ENCODE results near the gene HID1. TPM values are rescaled to one million over a fixed set of nuclear protein-coding genes. Genes with fewer than 3 reads are reported as not detected.

The HID1 gene
- polyA plus RNA-seq, 2 of the 4 experiments (the other 2 are of a cell fraction): 5.2 to 11.7 TPM

DNA sequence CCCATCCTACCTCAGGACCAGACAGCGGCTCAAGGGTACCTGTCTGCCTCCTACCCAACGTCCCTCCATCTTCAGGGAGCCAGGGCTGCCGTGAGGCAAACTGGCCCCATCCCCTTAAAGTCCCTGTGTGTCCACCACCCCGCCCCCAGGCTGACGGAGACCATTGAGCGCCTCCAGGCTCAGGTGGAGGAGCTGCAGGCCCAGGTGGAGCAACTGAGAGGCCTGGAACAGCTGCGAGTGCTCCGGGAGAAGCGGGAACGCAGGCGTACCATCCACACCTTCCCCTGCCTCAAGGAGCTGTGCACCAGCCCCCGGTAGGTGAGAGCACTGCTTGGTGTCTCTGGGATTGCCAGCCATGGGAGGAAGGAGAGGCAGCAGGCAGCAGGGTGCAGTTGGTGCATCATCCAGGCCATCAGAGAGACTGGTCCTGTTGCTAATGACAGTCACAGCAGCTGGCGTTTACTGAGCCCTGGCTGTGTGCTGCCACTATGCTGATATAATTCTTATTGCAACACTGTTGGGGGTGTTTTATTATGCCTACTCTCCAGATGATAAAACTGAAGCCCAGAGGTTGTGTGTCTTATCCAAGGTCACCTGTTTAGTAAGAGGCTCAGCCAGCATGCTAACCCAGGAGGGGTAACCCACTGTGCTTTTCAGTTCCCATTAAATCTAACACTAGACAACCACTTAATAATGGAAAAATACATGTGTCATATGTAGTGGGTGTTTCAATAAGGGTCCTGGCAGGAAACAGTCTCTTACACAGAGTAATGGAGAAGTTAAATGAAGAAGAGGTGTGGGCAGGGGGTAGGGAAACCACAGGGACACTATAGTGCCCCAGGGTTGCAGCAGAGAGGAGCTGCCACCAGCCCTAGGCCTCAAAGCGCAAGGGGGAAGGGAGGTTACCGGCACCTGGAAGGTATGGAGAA is 29.6 kb upstream of the HID1 start:
- Histone ChIP-seq H3K9me3 (no peaks in the 10 kb centered on the region), H3K4me3 (no peak overlapping the region), H3K4me1 (no peaks in the 10 kb centered on the region), H3K27ac (no peak overlapping the region), H3K4me2 (no peak overlapping the region)
- ATAC-seq: no peak
- no peak for DNase-seq (ENCODE audit: low read depth in 1 of 2, low spot score in 1 of 2)
- FAIRE-seq: no peak
- TF ChIP-seq NR3C1 (IDR thresholded peaks at IDR 0.05) (no peak), TFCP2L1 (CRISPR knock-in tag; IDR thresholded peaks at IDR 0.05) (no peak), RARB (CRISPR knock-in tag; IDR thresholded peaks at IDR 0.05) (no peak), JUN (IDR thresholded peaks at IDR 0.05) (no peak), PHF8 (IDR thresholded peaks at IDR 0.05; ENCODE audit: borderline replicate concordance, low read depth) (no peak), ZNF302 (CRISPR knock-in tag; IDR thresholded peaks at IDR 0.05) (no peak), RFX5 (IDR thresholded peaks at IDR 0.05) (no peak), CBX8 (IDR thresholded peaks at IDR 0.05) (no peak), KDM1A (IDR thresholded peaks at IDR 0.05; ENCODE audit: low read depth) (no peak)
- ChIA-PET CTCF (interaction anchor here (0.9 to 19.2 kb wide), 8 partner anchors 4 to 170 kb away, joined by 3 to 404 read pairs (median 12); partner anchors contain the start of genes CDR2L, HID1 and MRPL58), POLR2A (no interaction called here)
- 93% methylated on average over 15 of the region's 15 CpGs for WGBS (ENCODE audit: missing lambda C conversion rate)

DNA sequence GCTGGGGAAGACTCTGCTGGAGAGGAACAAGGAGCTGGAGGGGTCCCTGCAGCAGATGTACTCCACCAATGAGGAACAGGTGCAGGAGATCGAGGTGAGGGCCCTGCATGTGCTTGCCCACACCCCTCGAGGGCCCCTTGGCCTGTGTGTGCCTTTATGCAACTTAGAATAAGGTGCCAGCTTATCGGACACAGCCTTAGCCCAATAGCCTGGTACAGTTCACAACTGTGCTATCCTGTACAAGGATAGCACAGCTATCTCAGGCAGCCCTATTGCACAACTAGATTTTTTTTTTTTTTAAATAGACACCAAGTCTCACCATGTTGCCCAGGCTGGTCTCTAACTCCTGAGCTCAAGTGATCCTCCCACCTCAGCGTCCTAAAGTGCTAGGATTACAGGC is 27.0 kb upstream of the HID1 start:
- WGBS (ENCODE audit: missing lambda C conversion rate): 87% methylated on average over 4 of the region's 4 CpGs
- ChIA-PET POLR2A (interaction anchor here (0.6 to 1.5 kb wide), 4 partner anchors 12 to 46 kb away, joined by 3 to 7 read pairs (median 4); partner anchors contain the start of gene MRPL58), CTCF (interaction anchor here (0.5 to 17.5 kb wide), 10 partner anchors 4 to 323 kb away, joined by 3 to 332 read pairs (median 6); partner anchors contain the start of genes CDR2L, MRPL58 and OTOP2)
- TF ChIP-seq ATOH8 (CRISPR knock-in tag; IDR thresholded peaks at IDR 0.05; ENCODE audit: low read depth): no peak
- no peak for TF ChIP-seq BCL3 (IDR thresholded peaks at IDR 0.05)
- TF ChIP-seq HOXB5 (CRISPR knock-in tag; IDR thresholded peaks at IDR 0.05): no peak
- TF ChIP-seq EHMT2 (IDR thresholded peaks at IDR 0.05; ENCODE audit: low read depth): no peak
- H3K4me1 ChIP-seq: peaks cover 4% of the 10 kb centered on the region
- DNase-seq (ENCODE audit: low read depth in 1 of 2, low spot score in 1 of 2) (no peak), ATAC-seq (no peak; a peak in 1 of 6 replicates), FAIRE-seq (no peak)
- no peak overlapping the region for H3K4me2 ChIP-seq
- no peaks in the 10 kb centered on the region for H3K9me3 ChIP-seq
- no peak overlapping the region for H3K27ac ChIP-seq
- no peak overlapping the region for H3K4me3 ChIP-seq

GRCh38 chr17:74998783-74999182 is 26.2 kb upstream of the HID1 start:
- no peak overlapping the region for H3K4me2 ChIP-seq
- 83% methylated on average over 6 of the region's 6 CpGs for WGBS (ENCODE audit: missing lambda C conversion rate)
- H3K4me1 ChIP-seq: peaks cover 11% of the 10 kb centered on the region
- no peak overlapping the region for H3K27ac ChIP-seq
- no peak; a peak in 1 of 6 replicates for ATAC-seq
- no peak overlapping the region for H3K4me3 ChIP-seq
- no peaks in the 10 kb centered on the region for H3K9me3 ChIP-seq
- no peak for FAIRE-seq
- CTCF ChIA-PET: interaction anchor here (0.5 to 17.5 kb wide), 11 partner anchors 3 to 324 kb away, joined by 3 to 332 read pairs (median 6); partner anchors contain the start of genes CDR2L, MIF4GD, MRPL58 and OTOP2
- TF ChIP-seq ESRRA (IDR thresholded peaks at IDR 0.05; ENCODE audit: borderline replicate concordance, low read length): no peak
- TF ChIP-seq PHF8 (IDR thresholded peaks at IDR 0.05; ENCODE audit: borderline replicate concordance, low read depth): no peak
- POLR2A ChIA-PET: interaction anchor here (1.2 to 1.5 kb wide), 3 partner anchors 13 to 36 kb away, joined by 3 to 7 read pairs (median 6); partner anchors contain the start of gene MRPL58
- no peak for DNase-seq (ENCODE audit: low read depth in 1 of 2, low spot score in 1 of 2)

DNA sequence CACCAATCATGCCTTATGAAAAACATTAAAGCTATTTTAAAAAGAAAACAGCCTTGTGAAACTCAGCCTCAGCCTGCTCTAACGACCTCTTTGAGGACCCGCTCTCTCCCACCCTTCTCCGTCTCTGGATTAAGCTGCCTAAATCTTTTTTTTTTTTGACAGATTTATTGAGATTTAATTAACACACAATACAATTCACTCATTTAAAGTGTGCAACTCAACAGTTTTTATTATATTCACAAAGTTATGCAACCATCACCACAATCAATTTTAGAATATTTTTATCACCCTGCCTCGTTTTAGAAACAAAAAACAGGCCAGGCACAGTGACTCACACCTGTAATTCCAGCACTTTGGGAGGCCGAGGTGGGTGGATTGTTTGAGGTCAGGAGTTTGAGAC is 23.3 kb upstream of the HID1 start:
- TF ChIP-seq FOSB (CRISPR knock-in tag; IDR thresholded peaks at IDR 0.05) (no peak), E2F6 (IDR thresholded peaks at IDR 0.05; ENCODE audit: borderline replicate concordance, low read depth) (no peak), TP53 (CRISPR knock-in tag; IDR thresholded peaks at IDR 0.05) (no peak), ATOH8 (CRISPR knock-in tag; IDR thresholded peaks at IDR 0.05; ENCODE audit: low read depth) (no peak), BHLHE40 (IDR thresholded peaks at IDR 0.05; ENCODE audit: low read depth, low read length) (no peak)
- no peaks in the 10 kb centered on the region for H3K9me3 ChIP-seq
- H3K4me3 ChIP-seq: no peak overlapping the region
- 79% methylated on average over 5 of the region's 5 CpGs for WGBS (ENCODE audit: missing lambda C conversion rate)
- ATAC-seq (no peak), FAIRE-seq (no peak), DNase-seq (ENCODE audit: low read depth in 1 of 2, low spot score in 1 of 2) (no peak)
- ChIA-PET POLR2A (interaction anchor here (2.0 kb wide), 1 partner anchor 17 kb away, joined by 6 read pairs; the partner anchor contains the start of gene MRPL58), CTCF (interaction anchor here (2.4 to 17.5 kb wide), 3 partner anchors 8 to 35 kb away, joined by 9 to 332 read pairs (median 181); partner anchors contain the start of genes CDR2L and MRPL58)
- H3K4me2 ChIP-seq: no peak overlapping the region
- H3K4me1 ChIP-seq: peaks cover 40% of the 10 kb centered on the region
- H3K27ac ChIP-seq: no peak overlapping the region

Data from A549 (cell line).